AG09319 (cell line): ENCODE data around the gene GPR83.

ENCODE experiments used
- DNase-seq: peaks from one replicate; pipeline ENCODE4 v3.0.0-alpha.2; 2010; ENCODE audit warnings: low read depth; ENCODE audit errors: extremely low read depth
- TF ChIP-seq, protein P1 (sequence below): IDR thresholded peaks from 2 replicates; pipeline ENCODE4 v1.5.1; 2011; ENCODE audit warnings: low read depth, mild to moderate bottlenecking, inconsistent platforms, low read length, moderate library complexity

GPR83 gene

DNA sequence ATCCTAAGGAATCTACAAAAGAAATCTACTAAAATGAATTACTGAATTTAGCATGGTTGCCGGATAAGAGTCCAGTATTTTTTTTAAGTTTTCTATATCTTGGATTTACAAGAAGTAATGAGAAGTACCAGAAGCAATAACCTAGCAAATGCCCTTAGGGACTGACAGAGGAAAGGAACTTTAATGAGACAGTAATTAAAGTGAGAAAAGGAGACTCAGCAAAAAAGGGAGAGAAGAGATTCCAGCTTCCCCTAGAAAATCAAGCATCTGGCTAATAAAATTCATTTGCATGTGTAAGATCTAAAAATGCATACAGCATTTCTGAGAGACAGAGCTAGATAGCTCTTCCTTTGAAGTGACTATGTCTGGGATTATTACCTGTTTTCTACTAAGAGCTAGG lies 57.7 kb downstream of the GPR83 start:
- TF ChIP-seq, protein P1, sequence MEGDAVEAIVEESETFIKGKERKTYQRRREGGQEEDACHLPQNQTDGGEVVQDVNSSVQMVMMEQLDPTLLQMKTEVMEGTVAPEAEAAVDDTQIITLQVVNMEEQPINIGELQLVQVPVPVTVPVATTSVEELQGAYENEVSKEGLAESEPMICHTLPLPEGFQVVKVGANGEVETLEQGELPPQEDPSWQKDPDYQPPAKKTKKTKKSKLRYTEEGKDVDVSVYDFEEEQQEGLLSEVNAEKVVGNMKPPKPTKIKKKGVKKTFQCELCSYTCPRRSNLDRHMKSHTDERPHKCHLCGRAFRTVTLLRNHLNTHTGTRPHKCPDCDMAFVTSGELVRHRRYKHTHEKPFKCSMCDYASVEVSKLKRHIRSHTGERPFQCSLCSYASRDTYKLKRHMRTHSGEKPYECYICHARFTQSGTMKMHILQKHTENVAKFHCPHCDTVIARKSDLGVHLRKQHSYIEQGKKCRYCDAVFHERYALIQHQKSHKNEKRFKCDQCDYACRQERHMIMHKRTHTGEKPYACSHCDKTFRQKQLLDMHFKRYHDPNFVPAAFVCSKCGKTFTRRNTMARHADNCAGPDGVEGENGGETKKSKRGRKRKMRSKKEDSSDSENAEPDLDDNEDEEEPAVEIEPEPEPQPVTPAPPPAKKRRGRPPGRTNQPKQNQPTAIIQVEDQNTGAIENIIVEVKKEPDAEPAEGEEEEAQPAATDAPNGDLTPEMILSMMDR: no peak
- DNase-seq: no peak

DNA sequence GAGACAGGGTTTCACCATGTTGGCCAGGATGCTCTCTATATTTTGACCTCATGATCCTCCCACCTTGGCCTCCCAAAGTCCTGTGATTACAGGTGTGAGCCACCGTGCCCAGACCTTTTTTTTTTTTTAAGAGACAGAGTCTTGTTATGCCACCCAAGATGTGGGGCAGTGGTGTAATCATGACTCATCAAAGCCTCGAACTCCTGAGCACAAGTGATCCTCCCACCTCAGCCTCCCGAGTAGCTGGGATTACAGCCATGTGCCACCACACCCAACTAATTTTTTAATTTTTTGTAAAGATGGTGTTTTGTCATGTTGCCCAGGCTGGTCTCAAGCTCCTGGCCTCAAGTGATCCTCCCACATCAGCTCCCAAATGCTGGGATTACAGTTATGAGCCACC lies 59.0 kb downstream of the GPR83 start:
- DNase-seq: no peak
- TF ChIP-seq, protein P1: no peak

DNA sequence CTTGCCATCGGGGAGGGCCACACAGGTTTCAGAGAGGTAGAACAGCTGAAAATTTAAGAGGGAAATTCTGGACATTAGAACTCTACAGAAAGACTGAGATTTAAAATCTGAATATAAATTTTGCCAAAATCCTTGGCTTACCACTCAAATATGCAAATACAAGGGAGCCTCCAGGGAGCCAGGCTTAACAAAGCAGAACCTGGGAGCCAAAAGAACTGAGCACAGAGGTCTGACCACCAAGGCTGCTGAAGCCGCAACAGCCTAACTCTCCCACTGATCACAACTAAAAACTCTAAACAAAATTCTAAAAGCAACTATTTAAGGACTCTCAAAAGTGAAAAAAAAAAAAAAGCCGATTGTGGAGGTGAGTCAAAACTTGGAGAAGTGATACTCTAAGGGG lies 62.6 kb downstream of the GPR83 start:
- DNase-seq: no peak
- TF ChIP-seq, protein P1: no peak

DNA sequence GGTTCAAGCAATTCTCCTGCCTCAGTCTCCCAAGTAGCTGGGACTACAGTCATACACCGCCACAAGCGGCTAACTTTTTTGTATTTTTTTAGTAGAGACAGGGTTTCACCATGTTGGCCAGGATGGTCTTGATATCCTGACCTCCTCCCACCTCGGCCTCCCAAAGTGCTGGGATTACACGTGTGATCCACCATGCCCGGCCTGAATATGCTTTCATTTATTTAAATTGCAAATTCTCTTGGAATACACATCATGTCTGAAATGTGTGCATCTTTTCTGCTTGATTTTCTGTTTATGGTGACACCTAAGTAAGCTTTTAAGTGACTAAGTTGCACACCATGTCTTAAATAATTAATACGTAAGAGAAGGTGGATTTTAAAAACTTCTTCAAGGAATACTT lies 65.2 kb downstream of the GPR83 start:
- TF ChIP-seq, protein P1: no peak
- DNase-seq: no peak

DNA sequence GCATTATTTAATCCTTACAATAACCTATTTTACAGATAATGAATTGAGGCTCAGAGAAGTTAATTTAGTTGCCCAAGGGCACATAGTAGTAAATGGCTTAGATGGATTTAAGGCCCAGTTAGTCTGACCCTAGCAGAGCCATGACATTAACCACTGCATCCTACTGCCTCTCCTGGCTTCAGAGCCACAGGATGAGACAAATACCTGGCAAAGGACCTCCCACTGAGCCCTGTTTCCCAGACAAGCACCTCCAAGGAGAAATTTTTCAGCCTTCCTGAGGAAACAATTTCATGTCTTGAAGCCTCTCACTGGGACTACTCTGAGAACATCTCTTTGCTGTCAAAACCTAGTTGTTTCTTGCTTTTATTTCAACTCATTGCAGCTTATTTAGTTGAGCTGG lies 68.4 kb downstream of the GPR83 start:
- no peak for DNase-seq
- TF ChIP-seq, protein P1: no peak

DNA sequence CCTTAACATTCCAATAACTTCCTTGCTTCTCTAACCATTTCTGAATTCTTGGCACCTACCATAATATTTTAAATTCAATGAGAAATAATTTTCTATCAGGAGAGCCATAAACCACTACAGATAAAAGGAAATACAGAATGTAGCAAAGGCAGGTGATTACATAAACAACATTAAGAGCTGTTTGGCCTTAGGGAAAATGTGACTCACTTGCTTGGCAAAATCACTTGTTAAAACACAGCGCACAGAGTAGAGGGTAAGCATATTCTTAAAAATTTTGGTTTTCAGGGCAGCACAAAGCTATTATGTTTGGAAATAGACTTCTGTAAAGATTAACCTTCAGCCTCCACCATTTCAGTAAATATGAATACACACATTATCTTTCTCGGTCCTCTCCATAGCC lies 70.4 kb downstream of the GPR83 start:
- DNase-seq: no peak
- TF ChIP-seq, protein P1: no peak

DNA sequence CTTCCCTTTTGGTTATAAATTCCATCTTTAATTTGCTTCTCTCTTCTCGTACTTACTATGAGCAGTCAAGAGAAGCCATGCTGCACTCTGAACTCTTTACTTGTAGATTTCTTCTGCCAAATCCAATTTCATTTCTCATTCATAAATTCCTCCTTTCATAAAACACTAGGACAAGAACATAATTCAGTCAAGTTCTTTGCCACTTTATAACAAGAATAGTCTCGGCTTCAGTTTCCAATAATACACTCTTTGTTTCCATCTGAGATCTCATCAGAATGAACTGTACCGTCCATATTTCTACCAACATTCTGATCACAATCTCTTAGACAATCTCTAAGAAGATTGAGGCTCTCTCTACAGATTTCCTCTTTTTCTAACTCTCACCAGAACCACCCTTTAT lies 71.7 kb downstream of the GPR83 start:
- TF ChIP-seq, protein P1: no peak
- no peak for DNase-seq
